SU-DHL-6 (cell line): ENCODE measurements around the gene SERPIND1.

Experiments used
- CTCF ChIP-seq: fragments of 200-600 bp; sonication (generic); IDR thresholded peaks from one replicate; pipeline ENCODE4 v1.5.1; 2017; ENCODE audit warnings: antibody characterized with exemption, mild to moderate bottlenecking, low read length, moderate library complexity; ENCODE audit not compliant: insufficient read depth, poor library complexity, severe bottlenecking
- EZH2phosphoT487 ChIP-seq: fragments of 200-600 bp; sonication (generic), shearing (Covaris generic); conservative IDR thresholded peaks from 2 replicates; pipeline ENCODE4 v1.6.1; 2018; ENCODE audit warnings: mild to moderate bottlenecking, antibody characterized with exemption, low read length, moderate library complexity, mixed read lengths

GRCh38 chr22:20748731-20749428, 25.0 kb upstream of the SERPIND1 start:
- TF ChIP-seq CTCF (no peak), EZH2phosphoT487 (no peak)
